Sigmoid colon (tissue), 7 donors: ENCODE results near the gene NKX2-3. TPM values are rescaled to one million over a fixed set of nuclear protein-coding genes. Genes with fewer than 3 reads are reported as not detected.

ENCODE experiments used
- DNase-seq: peaks from one replicate; pipeline ENCODE4 v3.0.0-alpha.2; 2019
- H3K27ac ChIP-seq, 4 donors: fragments of 200-600 bp; sonication (generic); one replicate each; pipeline ENCODE4 v1.5.1; 2016 to 2019; ENCODE audit warnings: mild to moderate bottlenecking in 1 of 4
- H3K27me3 ChIP-seq, 3 donors: fragments of 200-600 bp; sonication (generic); one replicate each; pipeline ENCODE4 v1.5.1; 2019; ENCODE audit warnings: mild to moderate bottlenecking in 1 of 3
- H3K36me3 ChIP-seq, 4 donors: fragments of 200-600 bp; sonication (generic); one replicate each; pipeline ENCODE4 v1.5.1; 2016 to 2019
- H3K4me1 ChIP-seq, 4 donors: fragments of 200-600 bp; sonication (generic); one replicate each; pipeline ENCODE4 v1.5.1; 2017 to 2019
- H3K4me3 ChIP-seq, 4 donors: fragments of 200-600 bp; sonication (generic); one replicate each; pipeline ENCODE4 v1.5.1; 2017 to 2019; ENCODE audit warnings: mild to moderate bottlenecking in 2 of 4, moderate library complexity in 1 of 4
- H3K9me3 ChIP-seq, 4 donors: fragments of 200-600 bp in 3 of 4; sonication (generic) in 3 of 4; one replicate each; pipeline versions ENCODE4 v1.5.1 to v1.6.1; 2013 to 2019
- CTCF ChIP-seq, 4 experiments: fragments of 450-650 bp in 3 of 4; fragments of 200-600 bp in 1 of 4; IDR thresholded peaks; one replicate each; pipeline ENCODE4 v1.5.1; 2016 to 2019; ENCODE audit warnings: antibody characterized with exemption in 4 of 4, mild to moderate bottlenecking in 3 of 4, moderate library complexity in 2 of 4
- EP300 ChIP-seq, 4 donors: sonication (generic); formaldehyde crosslinking; IDR thresholded peaks; one replicate each; pipeline ENCODE4 v1.6.1; 2017; ENCODE audit warnings: antibody characterized with exemption in 4 of 4
- POLR2A ChIP-seq, 2 donors: fragments of 450-650 bp; IDR thresholded peaks; one replicate each; pipeline ENCODE4 v1.6.1; 2016; ENCODE audit warnings: antibody characterized with exemption in 2 of 2, mild to moderate bottlenecking in 2 of 2, moderate library complexity in 2 of 2
- POLR2AphosphoS5 ChIP-seq, 4 donors: sonication (generic); formaldehyde crosslinking; IDR thresholded peaks; one replicate each; pipeline ENCODE4 v1.6.1; 2017; ENCODE audit warnings: antibody characterized with exemption in 4 of 4
- WGBS, 2 donors: extraction: QIAGEN DNeasy Blood & Tissue Kit; methylation state at CpG; one replicate each; pipeline ENCODE4 v1.1.7; 2013; 5-methylcytosine and 5-hydroxymethylcytosine counted together
- intact Hi-C: fragments of 100-400 bp; cut with DNase I; formaldehyde crosslinking; loops from one replicate; pipeline ENCODE4 v1.15.1; 2023
- polyA plus RNA-seq, 3 donors: library from polyadenylated mRNA; stranded (reverse); fragments of 200-250 nt; gene quantifications; one replicate each; pipeline ENCODE4 v1.2.3, GENCODE V29; 2013
- total RNA-seq, 4 donors: library from RNA; depleted of rRNA; stranded (reverse); fragments of >200 nt; gene quantifications; one replicate each; pipeline ENCODE4 v1.1.0, GENCODE V29; 2016
- donor health status: healthy with polysubstance abuse.
- donor health status: Bipolar disorder and iron deficiency.
- donor health status: healthy.

Gene NKX2-3
- total and polyA plus RNA-seq, 7 donors = 5.8 to 49.9 (median 32.4) TPM

- no peaks in the 10 kb centered on the region for H3K36me3 ChIP-seq
- WGBS, 2 donors = 14 to 33% methylated on average over 7 of the region's 7 CpGs
- peak overlapping the region; percentile 25 to 51 (median 46) for H3K4me3 ChIP-seq
- peaks cover 0 to 54% (median 45%) of the 10 kb centered on the region in 4 donors for H3K4me1 ChIP-seq
- H3K27ac ChIP-seq = peak overlapping the region in 3 of 4 donors; percentile 94 to 95 (median 94)
- no peaks in the 10 kb centered on the region for H3K27me3 ChIP-seq
- TF ChIP-seq POLR2AphosphoS5 (IDR thresholded peaks at IDR 0.05) (no peak), CTCF (IDR thresholded peaks at IDR 0.05) (no peak), POLR2A (IDR thresholded peaks at IDR 0.05) (no peak)
- intact Hi-C loops = no loop called here
- DNase-seq = no peak
- H3K9me3 ChIP-seq = no peaks in the 10 kb centered on the region
These were observed 13.1 kb upstream of the NKX2-3 start for GRCh38 chr10:99519690-99520039.

- peak in 2 of 4 donors; percentile 14 to 26 for TF ChIP-seq POLR2AphosphoS5 (IDR thresholded peaks at IDR 0.05)
- no peak for TF ChIP-seq CTCF (IDR thresholded peaks at IDR 0.05)
- H3K36me3 ChIP-seq = no peaks in the 10 kb centered on the region
- intact Hi-C loops = no loop called here
- peak overlapping the region; percentile 25 to 51 (median 46) for H3K4me3 ChIP-seq
- peak overlapping the region in 3 of 4 donors; percentile 94 to 95 (median 94) for H3K27ac ChIP-seq
- DNase-seq = peak; percentile 74
- H3K9me3 ChIP-seq = no peaks in the 10 kb centered on the region
- 2% methylated on average over 48 of the region's 48 CpGs for WGBS, 2 donors
- H3K27me3 ChIP-seq = no peaks in the 10 kb centered on the region
- peaks cover 0 to 59% (median 50%) of the 10 kb centered on the region in 4 donors for H3K4me1 ChIP-seq
These were observed 12.5 kb upstream of the NKX2-3 start for GRCh38 chr10:99520040-99520846.

GRCh38 chr10:99520847-99521764, 11.6 kb upstream of the NKX2-3 start:
- Histone ChIP-seq H3K4me1 (peaks cover 0 to 68% (median 54%) of the 10 kb centered on the region in 4 donors), H3K4me3 (peak overlapping the region; percentile 25 to 51 (median 46)), H3K27ac (peak overlapping the region in 3 of 4 donors; percentile 94 to 95 (median 94)), H3K27me3 (no peaks in the 10 kb centered on the region), H3K36me3 (no peaks in the 10 kb centered on the region), H3K9me3 (no peaks in the 10 kb centered on the region)
- intact Hi-C loops = no loop called here
- TF ChIP-seq CTCF (IDR thresholded peaks at IDR 0.05) (no peak), POLR2AphosphoS5 (IDR thresholded peaks at IDR 0.05) (no peak), EP300 (IDR thresholded peaks at IDR 0.05) (no peak), POLR2A (IDR thresholded peaks at IDR 0.05) (no peak)
- peak; percentile 68 for DNase-seq
- WGBS, 2 donors = 11 to 60% methylated on average over 46 of the region's 46 CpGs

GRCh38 chr10:99521765-99522469, 10.8 kb upstream of the NKX2-3 start:
- Histone ChIP-seq H3K27me3 (no peaks in the 10 kb centered on the region), H3K27ac (peak overlapping the region in 3 of 4 donors; percentile 94 to 95 (median 94)), H3K9me3 (no peaks in the 10 kb centered on the region), H3K4me3 (no peak overlapping the region), H3K36me3 (no peaks in the 10 kb centered on the region), H3K4me1 (peaks cover 0 to 76% (median 62%) of the 10 kb centered on the region in 4 donors)
- intact Hi-C loops = no loop called here
- DNase-seq = peak; percentile 75
- TF ChIP-seq EP300 (IDR thresholded peaks at IDR 0.05) (peak in 1 of 4 donors; percentile 66), POLR2AphosphoS5 (IDR thresholded peaks at IDR 0.05) (peak in 1 of 4 donors; percentile 9), CTCF (IDR thresholded peaks at IDR 0.05) (no peak), POLR2A (IDR thresholded peaks at IDR 0.05) (no peak)
- WGBS, 2 donors = 12 to 54% methylated on average over 51 of the region's 51 CpGs
